SH-SY5Y (cell line): ENCODE data around the gene ADARB2.

Experiments used
- GATA2 ChIP-seq: IDR thresholded peaks from 2 replicates; pipeline ENCODE4 v1.6.1; 2011; ENCODE audit warnings: mild to moderate bottlenecking, low read depth, low read length
- GATA3 ChIP-seq: IDR thresholded peaks from 2 replicates; pipeline ENCODE4 v1.6.1; 2011; ENCODE audit warnings: low read depth, mild to moderate bottlenecking, low read length, moderate library complexity

GRCh38 chr10:1274701-1275544 is 462.4 kb downstream of the ADARB2 start:
- no peak for TF ChIP-seq GATA3
- no peak for TF ChIP-seq GATA2
